ENCODE results near the gene ADAM12.

GRCh38 chr10:126110489-126111180, 277.6 kb downstream of the ADAM12 start:
- TF ChIP-seq TEAD2 (CRISPR knock-in tag; IDR thresholded peaks at IDR 0.05): no peak
- TF ChIP-seq TFDP1 (CRISPR knock-in tag; IDR thresholded peaks at IDR 0.05; ENCODE audit: borderline replicate concordance): no peak
- no peak for TF ChIP-seq ZSCAN29 (CRISPR knock-in tag; conservative IDR thresholded peaks at IDR 0.05)
- no peak for TF ChIP-seq ZNF589 (CRISPR knock-in tag; conservative IDR thresholded peaks at IDR 0.05)
